SK-N-SH (cell line): ENCODE data around the gene SEPTIN2. TPM values are rescaled to one million over a fixed set of nuclear protein-coding genes. Genes with fewer than 3 reads are reported as not detected.

Experiments
- CTCF ChIA-PET: fragments of 300-600, 350-600 bp; formaldehyde crosslinking; extraction: SDS; loops from one replicate; lab custom pipeline; 2021; lab: Yijun Ruan, JAX
- POLR2A ChIA-PET: fragments of 350-600 bp; sonication (Branson Sonifier 250); formaldehyde crosslinking; extraction: SDS; loops from one replicate; lab custom pipeline; 2020; ENCODE audit warnings: antibody characterized with exemption, inconsistent platforms; lab: Yijun Ruan, JAX
- DNase-seq: peaks from one replicate; pipeline ENCODE4 v3.0.0; 2012
- H2AFZ ChIP-seq: fragments of 200-600 bp; sonication (generic); 2 replicates; pipeline ENCODE4 v1.8.1; 2016; ENCODE audit warnings: antibody characterized with exemption, mild to moderate bottlenecking, low read depth
- H3F3A ChIP-seq: fragments of 200-600 bp; sonication (generic); replicated peaks from 2 replicates; pipeline ENCODE3; 2016; ENCODE audit warnings: antibody characterized with exemption, mild to moderate bottlenecking; ENCODE audit not compliant: insufficient read depth
- H3K27ac ChIP-seq, 2 experiments: fragments of 200-500 bp in 1 of 2; fragments of 200-600 bp in 1 of 2; sonication (Bioruptor generic) in 1 of 2; sonication (generic), shearing (Covaris generic) in 1 of 2; 2 replicates each; pipeline versions ENCODE4 v1.5.1 to v1.6.1; 2014 to 2016; ENCODE audit warnings: low read depth in 2 of 2, inconsistent platforms in 1 of 2, low read length in 1 of 2, mild to moderate bottlenecking in 1 of 2, mixed read lengths in 1 of 2
- H3K27me3 ChIP-seq: fragments of 200-600 bp; sonication (generic), shearing (Covaris generic); 2 replicates; pipeline ENCODE4 v1.6.1; 2016; ENCODE audit warnings: mixed run types; ENCODE audit not compliant: insufficient read depth
- H3K36me3 ChIP-seq, 2 experiments: fragments of 200-500 bp in 1 of 2; fragments of 200-600 bp in 1 of 2; sonication (Bioruptor generic) in 1 of 2; sonication (generic) in 1 of 2; replicated peaks in 1 of 2; 2 replicates each; pipeline versions ENCODE3 to v1.5.1; 2014 to 2016; ENCODE audit warnings: low read length in 1 of 2, mild to moderate bottlenecking in 1 of 2; ENCODE audit not compliant: insufficient read depth in 2 of 2, control insufficient read depth in 1 of 2
- H3K4me1 ChIP-seq, 2 experiments: fragments of 200-500 bp in 1 of 2; fragments of 200-600 bp in 1 of 2; sonication (Bioruptor generic) in 1 of 2; sonication (generic), shearing (Covaris generic) in 1 of 2; 2 replicates each; pipeline versions ENCODE4 v1.5.1 to v1.6.1; 2014 to 2016; ENCODE audit warnings: low read depth in 1 of 2, low read length in 1 of 2, mixed run types in 1 of 2; ENCODE audit not compliant: insufficient read depth in 2 of 2, control insufficient read depth in 1 of 2
- H3K4me2 ChIP-seq: fragments of 200-600 bp; sonication (generic), shearing (Covaris generic); 2 replicates; pipeline ENCODE4 v1.6.1; 2017; ENCODE audit warnings: mixed run types
- H3K4me3 ChIP-seq, 2 experiments: fragments of 200-500 bp in 1 of 2; fragments of 200-600 bp in 1 of 2; sonication (Bioruptor generic) in 1 of 2; sonication (generic), shearing (Covaris generic) in 1 of 2; 2 replicates each; pipeline versions ENCODE4 v1.5.1 to v1.8.1; 2014 to 2016; ENCODE audit warnings: low read depth in 2 of 2, inconsistent platforms in 1 of 2, low read length in 1 of 2, mild to moderate bottlenecking in 1 of 2, mixed read lengths in 1 of 2, moderate library complexity in 1 of 2
- H3K79me2 ChIP-seq: fragments of 200-600 bp; sonication (generic); 2 replicates; pipeline ENCODE4 v1.8.1; 2017; ENCODE audit warnings: mild to moderate bottlenecking; ENCODE audit not compliant: insufficient read depth
- H3K9ac ChIP-seq: fragments of 200-600 bp; sonication (generic); 2 replicates; pipeline ENCODE4 v1.6.1; 2017; ENCODE audit warnings: mixed run types
- H3K9me2 ChIP-seq: fragments of 200-600 bp; sonication (generic); 2 replicates; pipeline ENCODE4 v1.6.1; 2017; ENCODE audit warnings: mixed run types
- H3K9me3 ChIP-seq: fragments of 200-600 bp; sonication (generic); 2 replicates; pipeline ENCODE4 v1.6.1; 2017; ENCODE audit warnings: mixed run types, mild to moderate bottlenecking, moderate library complexity
- H4K20me1 ChIP-seq: fragments of 200-600 bp; sonication (generic); 2 replicates; pipeline ENCODE4 v1.6.1; 2017; ENCODE audit warnings: mild to moderate bottlenecking, mixed run types; ENCODE audit not compliant: insufficient read depth
- CHD2 ChIP-seq: fragments of 150-350 bp; IDR thresholded peaks from 2 replicates; pipeline ENCODE4 v1.6.1; 2018; ENCODE audit warnings: low read length; ENCODE audit not compliant: partially characterized antibody
- EP300 ChIP-seq, 2 experiments: IDR thresholded peaks; 2 replicates each; pipeline versions ENCODE4 v1.4.0 to v1.6.1; 2012; ENCODE audit warnings: borderline replicate concordance in 1 of 2, low read depth in 1 of 2, low read length in 1 of 2
- FOXJ3 ChIP-seq: sonication (generic); formaldehyde crosslinking; IDR thresholded peaks from 2 replicates; pipeline ENCODE4 v1.5.1; 2020; ENCODE audit warnings: mild to moderate bottlenecking, missing genetic modification reagents
- GABPA ChIP-seq: IDR thresholded peaks from 2 replicates; pipeline ENCODE4 v1.4.0; 2012; ENCODE audit warnings: low read depth, mild to moderate bottlenecking
- GATA2 ChIP-seq: sonication (generic); formaldehyde crosslinking; IDR thresholded peaks from 2 replicates; pipeline ENCODE4 v1.5.0; 2020; ENCODE audit warnings: mild to moderate bottlenecking, missing genetic modification reagents
- IRF3 ChIP-seq: fragments of 150-350 bp; IDR thresholded peaks from 2 replicates; pipeline ENCODE4 v1.6.1; 2016; ENCODE audit warnings: mild to moderate bottlenecking, low read depth, low read length
- MAX ChIP-seq: IDR thresholded peaks from 2 replicates; pipeline ENCODE4 v1.4.0; 2012; ENCODE audit warnings: low read depth
- RCOR1 ChIP-seq: fragments of 150-350 bp; IDR thresholded peaks from 2 replicates; pipeline ENCODE4 v1.6.1; 2017; ENCODE audit warnings: antibody characterized with exemption, low read length
- RXRA ChIP-seq: IDR thresholded peaks from 2 replicates; pipeline ENCODE4 v1.4.0; 2012; ENCODE audit warnings: low read depth, mild to moderate bottlenecking, borderline replicate concordance
- SIN3A ChIP-seq: IDR thresholded peaks from 2 replicates; pipeline ENCODE4 v1.6.1; 2012; ENCODE audit warnings: low read depth, mild to moderate bottlenecking, low read length, moderate library complexity, borderline replicate concordance
- TAF1 ChIP-seq: IDR thresholded peaks from 2 replicates; pipeline ENCODE4 v1.6.1; 2012; ENCODE audit warnings: low read depth, mild to moderate bottlenecking, low read length, moderate library complexity, borderline replicate concordance
- TCF12 ChIP-seq: IDR thresholded peaks from 2 replicates; pipeline ENCODE4 v1.4.0; 2012
- TEAD4 ChIP-seq: IDR thresholded peaks from 2 replicates; pipeline ENCODE4 v1.4.0; 2012; ENCODE audit warnings: mild to moderate bottlenecking, borderline replicate concordance; ENCODE audit not compliant: insufficient read depth
- USF2 ChIP-seq: fragments of 150-350 bp; IDR thresholded peaks from 2 replicates; pipeline ENCODE4 v1.6.1; 2017; ENCODE audit warnings: antibody characterized with exemption, low read length, low read depth, borderline replicate concordance
- WGBS: methylation state at CpG from one replicate; pipeline ENCODE4 v1.1.6; 2017; ENCODE audit warnings: low lambda C conversion rate; 5-methylcytosine and 5-hydroxymethylcytosine counted together
- polyA plus RNA-seq, 3 experiments: library from polyadenylated mRNA; depleted of rRNA; stranded (reverse); fragments of >200 nt; gene quantifications; 2 replicates each; pipeline ENCODE4 v1.2.3, GENCODE V29; 2012

Gene SEPTIN2
- polyA plus RNA-seq, 1 of the 3 experiments (the other 2 are of a cell fraction), result 226 TPM

- TF ChIP-seq TAF1 (no peak), SIN3A (no peak), GATA2 (no peak), TEAD4 (no peak), RXRA (no peak)
Measured at GRCh38 chr2:241302759-241303651, 12.7 kb upstream of the SEPTIN2 start (continued).

- Histone ChIP-seq H2AFZ (no peak overlapping the region), H3F3A (no peaks in the 10 kb centered on the region), H3K4me2 (no peak overlapping the region), H3K79me2 (peaks cover 99% of the 10 kb centered on the region), H3K9ac (no peak overlapping the region), H3K9me2 (no peaks in the 10 kb centered on the region), H3K4me1 (peaks cover 0 to 38% of the 10 kb centered on the region in 2 experiments; a peak in 1 of 4 replicates), H3K27me3 (no peaks in the 10 kb centered on the region), H3K4me3 (no peak overlapping the region), H3K27ac (peak overlapping the region in 1 of 2 experiments; percentile 85; a peak in 2 of 4 replicates), H4K20me1 (peaks cover 91% of the 10 kb centered on the region), H3K9me3 (no peaks in the 10 kb centered on the region), H3K36me3 (peaks cover 0 to 6% of the 10 kb centered on the region in 2 experiments)
- CTCF ChIA-PET, result interaction anchor here (0.7 to 3.7 kb wide), 3 partner anchors 10 to 86 kb away, joined by 3 to 22 read pairs (median 3); partner anchors contain the start of genes HDLBP and SEPTIN2
- TF ChIP-seq TCF12, result no peak
- TF ChIP-seq EP300 (IDR thresholded peaks at IDR 0.05; ENCODE audit: borderline replicate concordance in 1 of 2, low read depth in 1 of 2, low read length in 1 of 2), result peak in 1 of 2 experiments; percentile 19; a peak in 1 of 4 replicates
- TF ChIP-seq MAX, result no peak
- TF ChIP-seq USF2, result no peak
- 0 out of 2 replicates have a peak, but pooled peaks have one; percentile 35 for TF ChIP-seq RCOR1
- TF ChIP-seq CHD2, result peak; percentile 29
- TF ChIP-seq FOXJ3 (CRISPR knock-in tag), result no peak
- TF ChIP-seq GABPA, result no peak
- TF ChIP-seq IRF3, result no peak
- DNase-seq, result peak; percentile 55
- POLR2A ChIA-PET, result interaction anchor here (0.7 to 3.8 kb wide), 2 partner anchors 11 to 21 kb away, joined by 3 to 24 read pairs; partner anchors contain the start of genes HDLBP and SEPTIN2
- 98% methylated on average over 5 of the region's 5 CpGs for WGBS
Measured at GRCh38 chr2:241304039-241304670, 11.6 kb upstream of the SEPTIN2 start.
